ENCODE data around the gene TCEAL9. TPM values are rescaled to one million over a fixed set of nuclear protein-coding genes. Genes with fewer than 3 reads are reported as not detected.
"Not testable (repeated sequence)": the region's sequence is repeated elsewhere in the genome, so short reads cannot be mapped to it uniquely, and the experiment has no call there.

The TCEAL9 gene
- total RNA-seq, 2 donors from 2014 or later, result 0.55 TPM; not detected in 1

DNA sequence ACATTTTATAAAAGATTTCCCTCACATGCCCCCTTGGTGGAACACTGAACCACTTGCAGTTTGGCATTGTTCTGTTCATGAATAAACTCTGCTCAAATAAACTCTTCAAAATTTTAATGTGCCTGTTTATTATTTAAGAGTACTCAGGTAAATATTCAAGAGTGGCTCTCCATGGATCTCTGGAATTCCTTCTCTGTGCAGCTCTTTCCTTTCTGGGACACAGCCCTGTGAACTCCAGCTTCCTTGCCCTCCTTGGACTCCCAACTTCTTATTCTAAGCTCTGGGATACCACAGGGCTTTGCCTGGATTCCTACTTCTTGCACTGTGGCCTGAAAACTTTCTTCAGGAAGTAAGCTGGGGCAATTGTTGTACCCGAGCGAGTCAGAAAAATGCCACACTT is 28.4 kb downstream of the TCEAL9 start:
- Mint-ChIP-seq H3K27ac (no peak overlapping the region), H3K36me3 (ENCODE audit: low read depth) (no peaks in the 10 kb centered on the region)

GRCh38 chrX:103385283-103385830 is 29.1 kb downstream of the TCEAL9 start:
- H3K27me3 Mint-ChIP-seq, result peaks cover 15% of the 10 kb centered on the region
- H3K4me3 Mint-ChIP-seq, result not testable (repeated sequence)

More for the DNA sequence above, 28.4 kb downstream of the TCEAL9 start:
- H3K4me1 Mint-ChIP-seq, result no peaks in the 10 kb centered on the region
- ATAC-seq (no peak), DNase-seq (no peak)
- no peak overlapping the region for H3K4me3 Mint-ChIP-seq
- peaks cover 10% of the 10 kb centered on the region for H3K27me3 Mint-ChIP-seq
- no peaks in the 10 kb centered on the region for H3K9me3 ChIP-seq (ENCODE audit: control insufficient read depth, low read length, poor library complexity, severe bottlenecking)

GRCh38 chrX:103386332-103386731 is 30.0 kb downstream of the TCEAL9 start:
- no peak overlapping the region for H3K27ac Mint-ChIP-seq
- H3K4me3 Mint-ChIP-seq, result no peak overlapping the region
- H3K36me3 Mint-ChIP-seq (ENCODE audit: low read depth), result no peaks in the 10 kb centered on the region
- DNase-seq (no peak), ATAC-seq (no peak)
- H3K4me1 Mint-ChIP-seq, result no peaks in the 10 kb centered on the region
- H3K27me3 Mint-ChIP-seq, result peaks cover 22% of the 10 kb centered on the region
- H3K9me3 ChIP-seq (ENCODE audit: control insufficient read depth, low read length, poor library complexity, severe bottlenecking), result no peaks in the 10 kb centered on the region

More at GRCh38 chrX:103385283-103385830, 29.1 kb downstream of the TCEAL9 start:
- not testable (repeated sequence) for DNase-seq; H3K4me1 Mint-ChIP-seq; H3K27ac Mint-ChIP-seq; ATAC-seq; H3K36me3 Mint-ChIP-seq (ENCODE audit: low read depth); H3K9me3 ChIP-seq (ENCODE audit: control insufficient read depth, low read length, poor library complexity, severe bottlenecking)

DNA sequence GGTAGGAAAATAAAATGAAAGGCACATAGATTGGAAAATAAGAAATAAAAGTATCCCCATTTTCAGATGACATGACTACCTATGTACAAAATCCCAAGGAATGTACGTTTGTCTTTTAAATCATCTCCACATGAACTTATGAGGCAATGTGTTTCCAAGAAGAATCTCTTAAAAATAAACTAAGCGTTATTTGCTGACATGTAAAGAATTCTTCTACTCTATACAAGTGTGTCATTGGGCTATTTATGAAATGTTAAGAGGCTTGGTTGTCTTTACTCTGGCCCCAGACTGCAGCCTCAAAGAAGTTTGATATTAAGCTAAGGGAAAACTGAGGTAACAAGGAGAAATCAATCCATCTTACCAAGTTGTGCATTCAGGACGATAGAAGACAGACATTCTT is 37.2 kb downstream of the TCEAL9 start:
- no peak for DNase-seq
- H3K27me3 Mint-ChIP-seq, result peaks cover 29% of the 10 kb centered on the region
- no peak for ATAC-seq
- no peaks in the 10 kb centered on the region for H3K36me3 Mint-ChIP-seq (ENCODE audit: low read depth)
- no peaks in the 10 kb centered on the region for H3K9me3 ChIP-seq (ENCODE audit: control insufficient read depth, low read length, poor library complexity, severe bottlenecking)
- H3K4me1 Mint-ChIP-seq, result no peaks in the 10 kb centered on the region
- no peak overlapping the region for H3K4me3 Mint-ChIP-seq
- H3K27ac Mint-ChIP-seq, result no peak overlapping the region

- ATAC-seq (no peak), DNase-seq (no peak)
- no peak overlapping the region for H3K27ac Mint-ChIP-seq
- H3K4me1 Mint-ChIP-seq, result no peaks in the 10 kb centered on the region
- H3K27me3 Mint-ChIP-seq, result peaks cover 7% of the 10 kb centered on the region
- H3K4me3 Mint-ChIP-seq, result no peak overlapping the region
- H3K9me3 ChIP-seq (ENCODE audit: control insufficient read depth, low read length, poor library complexity, severe bottlenecking), result no peaks in the 10 kb centered on the region
- no peaks in the 10 kb centered on the region for H3K36me3 Mint-ChIP-seq (ENCODE audit: low read depth)
Observed at GRCh38 chrX:103396186-103396585, 39.9 kb downstream of the TCEAL9 start.

GRCh38 chrX:103396660-103397059 is 40.4 kb downstream of the TCEAL9 start:
- Mint-ChIP-seq H3K4me3 (no peak overlapping the region), H3K27me3 (peaks cover 7% of the 10 kb centered on the region), H3K27ac (no peak overlapping the region), H3K4me1 (no peaks in the 10 kb centered on the region), H3K36me3 (ENCODE audit: low read depth) (no peaks in the 10 kb centered on the region)
- ATAC-seq (no peak), DNase-seq (no peak)
- H3K9me3 ChIP-seq (ENCODE audit: control insufficient read depth, low read length, poor library complexity, severe bottlenecking), result no peaks in the 10 kb centered on the region

- no peak overlapping the region for H3K4me3 Mint-ChIP-seq
- no peak overlapping the region for H3K27ac Mint-ChIP-seq
- peaks cover 7% of the 10 kb centered on the region for H3K27me3 Mint-ChIP-seq
- H3K9me3 ChIP-seq (ENCODE audit: control insufficient read depth, low read length, poor library complexity, severe bottlenecking), result no peaks in the 10 kb centered on the region
- H3K36me3 Mint-ChIP-seq (ENCODE audit: low read depth), result no peaks in the 10 kb centered on the region
- DNase-seq (no peak), ATAC-seq (no peak)
- H3K4me1 Mint-ChIP-seq, result no peaks in the 10 kb centered on the region
Observed at GRCh38 chrX:103397707-103398106, 41.4 kb downstream of the TCEAL9 start.

- no peak for ATAC-seq
- Mint-ChIP-seq H3K4me1 (no peaks in the 10 kb centered on the region), H3K4me3 (no peak overlapping the region), H3K36me3 (ENCODE audit: low read depth) (no peaks in the 10 kb centered on the region), H3K27ac (no peak overlapping the region), H3K27me3 (peaks cover 7% of the 10 kb centered on the region)
- DNase-seq, result no peak
- H3K9me3 ChIP-seq (ENCODE audit: control insufficient read depth, low read length, poor library complexity, severe bottlenecking), result no peaks in the 10 kb centered on the region
Observed at GRCh38 chrX:103398421-103398864, 42.1 kb downstream of the TCEAL9 start.

DNA sequence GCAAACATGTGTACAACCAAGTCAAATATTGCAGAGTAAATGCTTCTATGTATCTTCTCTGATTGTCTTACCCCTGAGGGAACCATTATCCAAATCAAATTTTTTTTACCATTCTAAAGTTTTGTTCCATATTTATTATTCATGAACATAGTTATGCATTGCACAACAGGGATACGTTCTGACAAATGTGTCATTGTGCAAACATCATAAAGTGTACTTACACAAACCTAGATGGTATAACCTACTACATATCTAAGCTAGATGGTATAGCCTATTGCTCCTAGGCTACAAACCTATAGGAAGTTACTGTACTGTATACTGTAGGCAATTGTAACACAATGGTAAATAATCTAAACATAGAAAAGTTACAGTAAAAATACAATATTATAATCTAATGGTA is 43.4 kb downstream of the TCEAL9 start:
- Mint-ChIP-seq H3K4me3 (no peak overlapping the region), H3K36me3 (ENCODE audit: low read depth) (no peaks in the 10 kb centered on the region), H3K4me1 (no peaks in the 10 kb centered on the region), H3K27ac (no peak overlapping the region), H3K27me3 (peaks cover 7% of the 10 kb centered on the region)
- no peaks in the 10 kb centered on the region for H3K9me3 ChIP-seq (ENCODE audit: control insufficient read depth, low read length, poor library complexity, severe bottlenecking)
- no peak for ATAC-seq
- no peak for DNase-seq

- H3K4me3 Mint-ChIP-seq, result no peak overlapping the region
- ATAC-seq (no peak), DNase-seq (no peak)
- no peaks in the 10 kb centered on the region for H3K9me3 ChIP-seq (ENCODE audit: control insufficient read depth, low read length, poor library complexity, severe bottlenecking)
- no peak overlapping the region for H3K27ac Mint-ChIP-seq
- peaks cover 3% of the 10 kb centered on the region for H3K4me1 Mint-ChIP-seq
- H3K36me3 Mint-ChIP-seq (ENCODE audit: low read depth), result no peaks in the 10 kb centered on the region
- peaks cover 7% of the 10 kb centered on the region for H3K27me3 Mint-ChIP-seq
Observed at GRCh38 chrX:103400931-103401330, 44.6 kb downstream of the TCEAL9 start.

DNA sequence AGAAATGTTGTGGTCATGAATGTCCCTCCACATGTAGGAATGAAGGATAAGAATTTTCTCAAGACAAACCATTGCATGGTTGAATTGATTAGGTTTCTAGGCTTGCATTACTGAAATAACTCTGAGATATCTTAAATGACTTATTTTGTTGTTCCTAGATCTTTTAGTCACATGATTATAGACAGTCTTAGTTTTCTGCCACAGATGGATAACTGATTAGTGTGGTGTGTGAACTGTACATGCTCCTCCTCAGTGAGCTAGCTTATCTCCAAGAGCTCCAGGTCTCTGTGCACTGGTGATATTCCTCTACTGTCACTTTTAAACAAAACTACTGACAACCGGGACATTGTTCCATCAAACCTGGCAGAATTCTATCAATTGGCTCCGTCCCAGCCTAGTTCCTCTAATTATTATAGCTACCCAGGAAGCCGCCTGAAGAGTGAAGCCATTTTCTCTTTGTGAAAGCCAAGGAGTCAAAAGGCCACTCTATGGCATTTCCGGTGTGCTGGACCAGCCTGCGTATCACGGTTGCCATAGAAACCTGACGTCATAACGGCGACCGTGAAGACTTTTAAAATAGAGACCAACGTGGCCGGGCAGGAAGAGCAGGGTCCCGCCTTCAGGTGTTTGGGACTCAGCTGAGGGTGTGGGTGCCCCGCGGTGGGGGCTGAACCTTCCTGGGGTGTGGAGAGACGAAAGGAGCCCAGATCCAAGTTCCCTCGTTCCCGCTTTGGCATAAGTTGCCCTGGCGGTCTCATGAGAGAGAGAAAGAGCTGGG is 48.1 kb downstream of the TCEAL9 start:
- no peaks in the 10 kb centered on the region for H3K9me3 ChIP-seq (ENCODE audit: control insufficient read depth, low read length, poor library complexity, severe bottlenecking)
- DNase-seq, result no peak
- H3K4me1 Mint-ChIP-seq, result peaks cover 3% of the 10 kb centered on the region
- H3K27ac Mint-ChIP-seq, result peak overlapping the region; percentile 59
- peaks cover under 1% of the 10 kb centered on the region for H3K27me3 Mint-ChIP-seq
- H3K36me3 Mint-ChIP-seq (ENCODE audit: low read depth), result no peaks in the 10 kb centered on the region
- H3K4me3 Mint-ChIP-seq, result peak overlapping the region; percentile 82
- peak; percentile 39 for ATAC-seq

DNA sequence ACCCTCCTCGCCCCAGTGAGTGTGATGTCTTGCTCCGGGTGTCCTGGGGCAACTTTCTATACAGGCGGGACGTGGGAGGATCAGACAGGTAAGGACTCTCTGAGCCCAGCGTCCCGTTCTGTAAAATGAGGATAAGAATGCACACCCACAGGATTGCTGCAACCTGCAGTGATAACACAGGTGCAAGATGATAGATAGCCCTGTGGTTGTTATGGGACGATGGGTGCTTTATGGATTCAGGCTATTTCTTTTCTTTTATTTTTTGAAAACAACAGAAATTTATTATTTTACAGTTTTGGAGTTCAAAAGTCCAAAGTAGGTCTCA is 48.7 kb downstream of the TCEAL9 start:
- DNase-seq (no peak), ATAC-seq (no peak)
- H3K27ac Mint-ChIP-seq, result peak overlapping the region; percentile 59
- no peaks in the 10 kb centered on the region for H3K9me3 ChIP-seq (ENCODE audit: control insufficient read depth, low read length, poor library complexity, severe bottlenecking)
- H3K4me1 Mint-ChIP-seq, result peaks cover 3% of the 10 kb centered on the region
- no peaks in the 10 kb centered on the region for H3K36me3 Mint-ChIP-seq (ENCODE audit: low read depth)
- H3K27me3 Mint-ChIP-seq, result peaks cover 4% of the 10 kb centered on the region
- peak overlapping the region; percentile 82 for H3K4me3 Mint-ChIP-seq

- no peak overlapping the region for H3K4me3 Mint-ChIP-seq
Observed at GRCh38 chrX:103406256-103406655, 50.0 kb downstream of the TCEAL9 start.

DNA sequence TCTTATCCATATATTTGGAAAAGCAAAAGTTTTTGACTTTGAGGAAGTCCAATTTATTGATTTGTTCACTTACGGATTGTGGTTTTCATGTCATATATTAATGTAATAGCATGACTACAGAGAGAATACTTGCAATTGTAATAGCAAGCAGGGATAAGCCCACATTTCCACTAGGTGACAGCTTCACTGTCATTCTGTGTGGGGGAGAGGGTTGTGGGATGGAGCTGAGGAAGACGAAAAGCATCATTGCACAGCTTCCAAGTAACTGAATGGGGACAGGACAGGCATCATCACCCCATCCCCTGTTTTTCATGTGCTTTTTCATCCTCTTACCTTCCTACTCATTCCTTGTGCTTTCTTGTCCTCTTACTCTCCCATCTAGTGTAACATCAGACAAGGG is 51.5 kb downstream of the TCEAL9 start:
- ATAC-seq, result no peak
- no peaks in the 10 kb centered on the region for H3K9me3 ChIP-seq (ENCODE audit: control insufficient read depth, low read length, poor library complexity, severe bottlenecking)
- Mint-ChIP-seq H3K27ac (no peak overlapping the region), H3K27me3 (peaks cover 4% of the 10 kb centered on the region), H3K4me3 (no peak overlapping the region), H3K4me1 (peaks cover 3% of the 10 kb centered on the region), H3K36me3 (ENCODE audit: low read depth) (no peaks in the 10 kb centered on the region)
- DNase-seq, result no peak

More at GRCh38 chrX:103406256-103406655, 50.0 kb downstream of the TCEAL9 start:
- Mint-ChIP-seq H3K36me3 (ENCODE audit: low read depth) (no peaks in the 10 kb centered on the region), H3K27ac (no peak overlapping the region), H3K4me1 (peaks cover 3% of the 10 kb centered on the region), H3K27me3 (peaks cover 4% of the 10 kb centered on the region)
- ATAC-seq (no peak), DNase-seq (no peak)
- H3K9me3 ChIP-seq (ENCODE audit: control insufficient read depth, low read length, poor library complexity, severe bottlenecking), result no peaks in the 10 kb centered on the region

All from T-helper 17 cell (primary cell).